GM18498 (cell line): Measurements from ENCODE around the gene PCDHA5.
"Not testable (repeated sequence)": the region's sequence is repeated elsewhere in the genome, so short reads cannot be mapped to it uniquely, and the experiment has no call there.

Experiments
- ATAC-seq: cut with Tn5 transposase; IDR thresholded peaks from one replicate; pipeline ENCODE4 v1.9.1; 2021; ENCODE audit warnings: mild to moderate bottlenecking, moderate library complexity; ENCODE audit not compliant: unreplicated experiment

PCDHA5 gene

GRCh38 chr5:140821375-140822280 lies at the start of gene PCDHA5:
PCDHA5 (plus strand) TSS chr5:140821613.
- no peak for ATAC-seq

GRCh38 chr5:140780512-140780911 lies 40.9 kb upstream of the PCDHA5 start:
- no peak for ATAC-seq

- no peak for ATAC-seq
These were observed 35.3 kb upstream of the PCDHA5 start, which contains the start of gene PCDHA1 for GRCh38 chr5:140785905-140786686. PCDHA1 (plus strand) TSS chr5:140786140.

- ATAC-seq: not testable (repeated sequence)
These were observed 34.0 kb upstream of the PCDHA5 start for GRCh38 chr5:140787422-140787821.

- ATAC-seq: not testable (repeated sequence)
These were observed 33.4 kb upstream of the PCDHA5 start for GRCh38 chr5:140787849-140788504.

- ATAC-seq: no peak
These were observed 30.3 kb upstream of the PCDHA5 start for GRCh38 chr5:140791089-140791488.

GRCh38 chr5:140794595-140795258 lies 26.7 kb upstream of the PCDHA5 start, which contains the start of gene PCDHA2:
PCDHA2 (plus strand) TSS chr5:140794852.
- ATAC-seq: no peak

GRCh38 chr5:140795259-140795641 lies 26.2 kb upstream of the PCDHA5 start:
- ATAC-seq: no peak

GRCh38 chr5:140796072-140796717 lies 25.2 kb upstream of the PCDHA5 start:
- ATAC-seq: not testable (repeated sequence)

- ATAC-seq: no peak
These were observed 24.7 kb upstream of the PCDHA5 start for GRCh38 chr5:140796718-140797095.

- ATAC-seq: no peak
These were observed 20.5 kb upstream of the PCDHA5 start, which contains the start of gene PCDHA3 for GRCh38 chr5:140800816-140801493. PCDHA3 (plus strand) TSS chr5:140801057.

- no peak for ATAC-seq
These were observed 19.9 kb upstream of the PCDHA5 start for GRCh38 chr5:140801494-140801841.

GRCh38 chr5:140802381-140802780 lies 19.0 kb upstream of the PCDHA5 start:
- not testable (repeated sequence) for ATAC-seq

GRCh38 chr5:140802781-140803271 lies 18.6 kb upstream of the PCDHA5 start:
- no peak for ATAC-seq

GRCh38 chr5:140806834-140807775 lies 14.3 kb upstream of the PCDHA5 start, which contains the start of gene PCDHA4:
PCDHA4 (plus strand) TSS chr5:140807068.
- ATAC-seq: no peak

GRCh38 chr5:140808241-140808888 lies 13.0 kb upstream of the PCDHA5 start:
- ATAC-seq: not testable (repeated sequence)

GRCh38 chr5:140808889-140809291 lies 12.5 kb upstream of the PCDHA5 start:
- no peak for ATAC-seq

GRCh38 chr5:140822281-140822629 lies 842 bp downstream of the PCDHA5 start:
- no peak for ATAC-seq
